Stimulated activated CD4-positive, alpha-beta T cell treated with anti-CD3 and anti-CD28 coated beads, Interleukin-2, amount 100 ng/mL, for 24 hours (primary cell): ENCODE results near the gene TBC1D9.

Experiments used
- DNase-seq, 2 donors: peaks; one replicate each; pipeline ENCODE4 v3.0.0-alpha.2; 2020

The TBC1D9 gene

DNA sequence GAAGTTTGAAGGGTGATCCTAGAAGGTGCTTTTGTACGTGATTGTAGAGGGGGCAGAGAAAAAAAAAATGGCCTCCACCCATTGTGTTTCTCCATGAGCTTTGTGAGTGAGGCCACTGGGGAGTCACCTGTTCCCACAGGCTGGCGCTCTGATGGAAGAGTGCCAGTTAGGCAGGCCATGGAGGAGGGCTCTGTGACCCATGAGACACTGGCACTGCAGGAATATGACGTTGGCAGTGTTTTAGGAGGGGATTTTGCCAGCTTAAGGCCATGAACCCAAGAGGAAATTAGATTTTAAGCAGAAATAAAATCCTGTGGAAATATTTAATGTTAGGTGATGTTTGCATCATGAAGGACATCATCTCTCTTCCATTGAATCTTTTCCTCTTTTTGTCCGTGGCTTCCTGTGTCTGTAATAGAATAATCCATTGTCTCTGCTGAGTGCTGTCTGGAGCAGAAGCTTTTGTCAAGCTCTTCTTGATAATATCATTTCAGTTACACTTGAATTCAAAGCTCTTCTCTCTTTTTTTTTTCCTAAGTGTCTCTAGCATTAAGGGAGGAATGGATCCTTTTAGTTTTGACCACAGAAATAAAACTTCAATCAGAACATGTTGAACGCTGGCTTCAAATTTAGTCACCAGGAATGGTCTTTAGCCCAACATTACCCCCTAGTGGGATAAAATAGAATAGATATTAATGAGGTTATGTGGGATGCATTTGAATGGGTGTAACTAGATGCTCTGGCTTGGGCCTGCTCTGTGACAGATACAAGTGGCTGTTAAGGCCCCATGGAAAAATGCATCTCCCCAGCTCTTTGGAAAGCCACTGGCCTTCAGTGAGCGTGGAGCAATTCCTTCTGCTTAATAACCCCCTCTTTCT lies 146.4 kb downstream of the TBC1D9 start:
- no peak for DNase-seq

DNA sequence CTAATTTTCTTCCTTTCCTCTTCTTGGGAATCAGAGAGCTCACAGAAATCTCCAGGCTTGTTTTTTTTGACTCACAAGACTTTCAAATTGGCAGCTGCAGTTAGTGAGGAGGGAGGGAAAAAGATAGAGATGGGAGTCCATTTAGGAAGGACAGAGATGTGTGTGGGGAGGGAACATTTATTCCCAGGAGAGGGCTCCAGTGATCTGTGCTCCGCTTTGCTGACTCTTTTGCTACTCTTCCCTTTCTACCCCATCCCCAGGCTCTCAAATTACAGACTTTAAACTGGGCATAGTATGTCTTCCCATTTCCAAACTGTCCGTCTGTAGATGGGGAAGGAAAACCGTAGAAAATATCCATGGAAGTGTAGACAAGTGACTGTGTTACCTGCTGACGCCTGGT lies 148.3 kb downstream of the TBC1D9 start:
- no peak for DNase-seq

DNA sequence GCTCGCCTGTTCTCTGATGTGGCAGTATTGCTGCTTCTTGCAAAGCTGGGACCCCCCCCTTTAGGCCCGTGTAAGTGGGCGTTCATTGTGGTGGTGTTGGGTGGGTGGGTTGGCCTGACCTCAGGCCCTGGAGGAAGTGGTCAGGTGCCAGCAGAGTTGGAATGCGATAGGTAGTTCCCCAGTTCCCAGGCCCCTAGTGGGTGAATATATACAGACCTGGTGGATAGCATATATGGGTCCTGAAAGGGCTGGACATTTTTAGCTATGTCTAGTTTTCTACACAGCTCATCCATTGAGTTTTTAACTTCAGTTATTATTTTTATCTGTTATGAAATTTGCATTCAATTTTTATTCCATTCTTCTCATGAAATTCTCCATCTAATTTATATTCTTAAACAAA lies 151.6 kb downstream of the TBC1D9 start:
- DNase-seq, result no peak

DNA sequence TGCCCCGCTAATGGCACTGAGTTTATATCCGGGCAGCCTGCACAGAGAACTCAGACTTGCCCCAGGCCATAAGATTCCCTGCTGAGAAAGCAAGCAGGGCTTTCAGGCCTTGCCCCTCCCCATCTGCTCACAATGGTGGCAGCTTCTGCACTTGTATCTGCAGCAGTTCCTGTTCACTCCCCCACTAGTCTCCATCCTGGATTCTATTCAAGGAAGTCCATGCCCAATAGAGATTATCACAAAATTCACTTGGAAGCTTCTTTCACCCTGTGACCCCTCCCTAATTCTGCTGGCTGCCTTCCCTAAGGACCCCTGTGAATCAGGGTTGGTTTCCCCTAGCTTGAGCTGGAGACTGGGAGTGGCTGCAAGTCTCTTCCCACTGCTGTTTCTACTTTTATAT lies 152.9 kb downstream of the TBC1D9 start:
- no peak for DNase-seq

DNA sequence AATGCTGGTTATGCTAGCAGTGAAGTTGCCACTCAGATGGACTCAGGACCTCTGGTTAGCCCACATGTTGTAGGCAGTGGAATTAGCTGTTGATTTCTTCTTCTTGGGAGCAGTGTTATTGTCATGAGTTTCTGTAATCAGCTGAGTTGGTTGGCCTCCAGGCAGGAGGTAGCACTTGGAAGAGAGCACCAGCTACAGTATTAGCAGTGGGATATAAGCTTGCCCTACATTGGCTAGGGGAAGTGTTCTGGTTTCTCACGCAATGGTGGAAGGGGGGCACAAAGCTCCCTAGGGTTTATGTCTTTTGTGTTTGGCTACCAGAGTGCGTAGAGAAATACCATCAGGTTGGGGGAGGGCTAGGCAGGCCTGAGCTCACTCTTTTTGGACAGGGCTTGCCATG lies 153.5 kb downstream of the TBC1D9 start:
- no peak for DNase-seq

DNA sequence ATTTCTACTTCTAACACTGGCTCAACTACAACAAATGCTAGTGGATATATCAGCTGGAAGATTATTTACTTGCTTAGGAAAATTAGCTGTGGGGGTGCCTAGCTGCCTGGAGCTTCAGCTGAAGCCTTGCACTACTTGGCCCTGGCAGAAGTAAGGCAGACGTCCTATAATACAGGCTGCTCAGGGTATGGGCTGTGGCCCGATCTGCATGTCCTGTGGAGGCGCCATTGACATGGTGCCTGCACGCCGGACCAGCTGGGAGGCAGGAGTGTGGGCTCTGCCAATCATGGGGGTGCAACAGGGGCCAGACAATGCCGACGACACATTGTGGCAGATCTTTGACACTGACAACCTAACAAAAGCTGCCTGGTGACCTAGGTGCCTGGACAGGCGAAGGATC lies 155.8 kb downstream of the TBC1D9 start:
- DNase-seq, result no peak

DNA sequence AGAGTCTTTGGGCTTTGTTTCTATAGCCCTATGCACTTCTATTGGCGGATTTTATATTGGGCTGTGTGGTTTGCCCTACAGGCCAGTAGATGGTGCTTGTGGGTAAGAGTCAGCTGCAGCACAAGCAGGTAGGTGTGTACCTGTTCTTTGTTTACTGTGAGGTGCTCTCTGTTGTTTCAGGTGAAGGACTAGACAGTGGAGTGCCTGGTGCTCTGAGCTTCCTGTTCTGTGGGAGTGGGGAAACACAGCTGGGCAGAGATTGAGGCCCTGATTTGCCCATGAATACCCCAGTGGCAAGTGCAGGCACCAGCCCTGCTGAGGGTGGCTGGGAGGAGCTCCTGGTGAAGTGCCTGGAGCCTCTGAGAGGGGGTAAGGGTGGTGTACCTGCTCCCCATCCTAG lies 161.1 kb downstream of the TBC1D9 start:
- DNase-seq, result no peak

DNA sequence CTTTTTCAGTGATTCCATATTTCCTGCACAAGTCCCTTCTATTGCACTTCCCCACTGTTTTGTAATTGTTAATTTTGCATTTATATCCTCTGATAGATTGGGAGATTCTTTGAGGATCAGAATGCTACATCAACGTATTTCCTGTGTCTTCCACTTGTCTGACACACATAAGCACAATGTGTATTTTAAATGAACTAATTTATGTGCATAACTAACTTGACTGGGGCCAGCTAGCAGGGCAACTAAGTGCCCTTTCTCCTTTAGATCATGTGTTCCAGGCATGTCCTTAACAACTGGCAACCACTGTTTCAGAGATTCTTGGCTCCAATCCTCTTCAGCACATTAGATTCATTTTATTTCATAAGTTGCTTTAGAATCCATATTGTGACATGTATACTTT lies 171.7 kb downstream of the TBC1D9 start:
- no peak for DNase-seq

DNA sequence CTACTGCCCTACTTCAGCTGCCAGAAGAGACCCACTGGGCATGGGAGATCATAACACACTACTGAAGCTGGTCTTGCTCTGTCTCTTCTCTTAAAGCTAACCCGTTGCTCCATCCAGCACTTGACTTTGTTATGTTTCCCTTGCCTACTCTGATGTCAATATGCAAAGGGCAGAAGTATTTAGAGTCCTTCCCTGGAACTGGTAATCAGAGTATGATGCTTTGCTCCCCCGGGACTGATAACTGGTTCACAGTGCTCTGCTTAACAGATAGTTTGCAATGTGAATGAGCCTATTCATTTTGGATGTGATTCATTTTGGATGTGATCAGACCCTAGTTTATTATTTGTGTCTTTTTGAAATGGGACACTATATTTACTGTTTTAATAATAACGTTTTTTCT lies 175.1 kb downstream of the TBC1D9 start:
- DNase-seq, result no peak

DNA sequence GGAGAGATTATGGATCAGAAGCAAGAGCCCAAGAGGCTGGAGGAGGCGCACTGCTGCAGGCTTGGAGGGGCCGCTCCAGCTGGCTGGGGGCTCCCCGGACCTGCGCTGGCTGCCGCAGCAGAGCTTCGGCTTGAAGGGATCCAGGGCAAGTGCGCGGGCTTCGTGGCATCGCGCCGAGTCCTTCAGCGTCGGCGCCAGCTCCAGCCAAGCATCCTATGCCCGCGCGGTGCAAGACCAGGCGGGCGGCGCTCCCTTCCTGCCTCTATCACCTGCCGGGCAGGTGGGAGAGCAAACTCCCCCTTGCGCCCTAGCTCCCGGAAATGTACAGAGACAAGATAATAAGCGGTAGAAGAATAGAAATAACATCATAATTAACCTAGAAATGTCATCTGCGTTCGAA lies 176.9 kb downstream of the TBC1D9 start:
- DNase-seq, result no peak

DNA sequence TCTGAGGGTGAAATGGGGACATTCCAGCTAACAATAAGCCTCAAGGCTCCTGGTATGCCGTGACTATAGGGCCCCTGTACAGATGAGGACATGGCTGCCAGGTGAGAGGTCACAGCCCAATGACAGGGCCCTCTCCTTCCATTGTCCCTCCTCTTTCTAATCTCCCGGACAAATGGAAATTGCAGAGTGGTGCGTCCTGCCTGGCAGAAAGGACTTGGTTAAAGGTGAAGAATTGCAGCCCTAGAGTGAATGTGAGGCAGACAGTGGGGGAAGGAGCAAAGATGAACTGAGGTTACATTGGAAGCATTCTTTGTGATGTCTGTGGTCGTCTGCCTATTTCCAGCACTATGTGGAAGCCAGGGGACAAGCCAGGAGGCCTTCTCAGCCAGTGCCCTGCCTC lies 180.7 kb downstream of the TBC1D9 start:
- no peak for DNase-seq

DNA sequence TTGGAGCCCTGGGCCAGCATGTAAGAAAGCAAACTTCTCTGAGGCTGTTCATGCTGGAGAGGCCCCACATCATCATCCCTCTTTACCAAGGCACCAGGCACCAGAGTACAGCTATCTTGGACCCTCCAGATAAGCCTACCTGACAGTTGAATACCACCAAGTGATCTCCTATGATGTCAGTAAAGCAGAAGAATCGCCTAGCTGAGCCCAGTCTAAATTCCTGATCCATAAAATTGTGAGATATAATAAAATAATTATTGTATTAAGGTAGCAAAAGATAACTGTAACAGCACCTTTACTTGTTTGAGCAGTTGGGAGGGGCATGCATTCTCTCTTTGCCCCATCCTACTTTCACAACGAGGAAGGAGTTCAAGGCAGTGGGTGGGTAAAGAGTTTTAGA lies 184.6 kb downstream of the TBC1D9 start:
- DNase-seq, result no peak
